Esophagus (tissue), 2 donors: ENCODE data around the gene ZDHHC3. TPM values are rescaled to one million over a fixed set of nuclear protein-coding genes. Genes with fewer than 3 reads are reported as not detected.

Experiments
- H3K27ac ChIP-seq, 2 donors: one replicate each; pipeline ENCODE4 v1.5.1; 2013; ENCODE audit warnings: low read depth in 2 of 2, mild to moderate bottlenecking in 2 of 2, inconsistent platforms in 1 of 2, low read length in 1 of 2, moderate library complexity in 1 of 2
- H3K27me3 ChIP-seq, 2 donors: one replicate each; pipeline ENCODE4 v1.6.1; 2013; ENCODE audit warnings: low read length in 2 of 2, control low read depth in 1 of 2, mild to moderate bottlenecking in 1 of 2; ENCODE audit not compliant: insufficient read depth in 2 of 2, control insufficient read depth in 1 of 2
- H3K36me3 ChIP-seq, 2 donors: one replicate each; pipeline ENCODE4 v1.6.1; 2013; ENCODE audit warnings: low read length in 1 of 2; ENCODE audit not compliant: control insufficient read depth in 2 of 2, insufficient read depth in 2 of 2
- H3K4me1 ChIP-seq, 2 donors: one replicate each; pipeline ENCODE4 v1.6.1; 2013; ENCODE audit warnings: low read length in 1 of 2; ENCODE audit not compliant: control insufficient read depth in 2 of 2, insufficient read depth in 2 of 2
- H3K4me3 ChIP-seq, 2 donors: one replicate each; pipeline ENCODE4 v1.5.1; 2013; ENCODE audit warnings: low read length in 2 of 2, mild to moderate bottlenecking in 2 of 2, low read depth in 1 of 2, moderate library complexity in 1 of 2
- H3K9me3 ChIP-seq, 2 donors: one replicate each; pipeline ENCODE4 v1.6.1; 2013; ENCODE audit warnings: mild to moderate bottlenecking in 2 of 2, low read depth in 1 of 2, low read length in 1 of 2, moderate library complexity in 1 of 2; ENCODE audit not compliant: control insufficient read depth in 2 of 2, insufficient read depth in 1 of 2
- WGBS, 2 donors: extraction: QIAGEN DNeasy Blood & Tissue Kit; methylation state at CpG; one replicate each; pipeline ENCODE4 v1.1.7; 2013; 5-methylcytosine and 5-hydroxymethylcytosine counted together
- polyA plus RNA-seq, 2 donors: library from polyadenylated mRNA; stranded (reverse); fragments of 200-250 nt; gene quantifications; one replicate each; pipeline ENCODE4 v1.2.3, GENCODE V29; 2013
- donor health status: healthy with polysubstance abuse.
- donor health status: Bipolar disorder and iron deficiency.

ZDHHC3 gene
- polyA plus RNA-seq, 2 donors: 26.0 to 50.1 TPM

GRCh38 chr3:44924457-44925084 lies 51.4 kb downstream of the ZDHHC3 start:
- no peaks in the 10 kb centered on the region for H3K4me1 ChIP-seq
- no peak overlapping the region for H3K27ac ChIP-seq
- H3K36me3 ChIP-seq: peaks cover 4 to 32% of the 10 kb centered on the region in 2 donors
- H3K27me3 ChIP-seq: no peaks in the 10 kb centered on the region
- H3K9me3 ChIP-seq: no peaks in the 10 kb centered on the region
- 78 to 79% methylated on average over 5 of the region's 5 CpGs for WGBS, 2 donors
- H3K4me3 ChIP-seq: no peak overlapping the region

DNA sequence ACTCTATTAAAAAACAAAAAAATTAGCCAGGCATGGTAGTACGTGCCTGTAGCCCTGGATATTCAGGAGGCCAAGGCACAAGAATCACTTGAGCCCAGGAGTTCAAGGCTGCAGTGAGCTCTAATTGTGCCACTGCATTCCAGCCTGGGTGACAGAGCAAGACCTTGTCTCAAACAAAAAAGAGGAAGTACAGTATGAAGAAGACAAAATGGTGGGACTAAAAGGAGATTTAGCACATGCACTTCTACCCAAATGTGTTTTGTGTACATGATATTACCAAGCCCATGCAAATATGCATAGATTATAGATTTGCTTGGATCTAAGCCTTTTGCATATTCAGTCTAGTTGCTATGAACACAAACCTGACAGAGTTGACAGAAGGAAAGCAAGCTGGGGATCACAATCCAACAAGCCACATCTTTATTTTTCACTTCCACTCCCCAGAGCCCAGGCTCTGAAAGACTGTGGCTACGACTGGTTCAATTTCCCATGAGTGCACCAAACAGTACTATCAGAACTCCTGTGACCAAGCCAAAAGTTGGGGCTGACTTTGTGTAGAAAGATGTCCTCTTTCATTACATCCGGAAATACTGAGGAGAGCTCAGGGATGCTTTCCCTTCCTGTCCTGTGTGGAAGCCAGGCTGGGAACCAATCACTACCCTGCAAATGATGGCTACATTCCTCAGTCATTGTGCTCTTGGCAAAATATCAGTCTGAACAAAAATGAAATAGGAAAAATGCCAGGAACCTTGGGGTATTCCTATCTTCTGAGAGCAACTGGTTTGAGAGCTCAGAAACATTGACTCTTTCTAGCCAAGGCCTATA lies 52.1 kb downstream of the ZDHHC3 start:
- Histone ChIP-seq H3K36me3 (peaks cover 4 to 25% of the 10 kb centered on the region in 2 donors), H3K4me1 (no peaks in the 10 kb centered on the region), H3K9me3 (no peaks in the 10 kb centered on the region), H3K27ac (no peak overlapping the region), H3K4me3 (no peak overlapping the region), H3K27me3 (no peaks in the 10 kb centered on the region)
- WGBS, 2 donors: 78 to 80% methylated on average over 3 of the region's 3 CpGs

DNA sequence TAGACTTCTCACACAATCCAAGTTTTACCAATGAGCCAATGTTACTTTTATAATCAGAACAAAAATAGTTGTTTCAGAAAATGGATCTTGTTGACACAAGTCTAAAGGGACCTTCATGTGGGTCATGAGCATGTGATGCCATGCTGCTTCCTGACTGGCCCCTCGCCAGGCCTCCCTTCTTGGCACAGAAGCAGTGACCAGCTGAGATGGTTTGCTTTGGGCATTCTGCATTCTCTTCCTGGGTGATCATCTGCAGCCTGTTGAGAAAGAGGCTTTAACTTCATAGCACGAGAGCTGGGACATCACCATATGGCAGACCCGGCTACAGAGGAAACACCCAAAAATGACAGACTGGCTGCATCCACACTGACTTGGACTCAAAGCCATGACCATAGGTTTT lies 55.9 kb downstream of the ZDHHC3 start:
- Histone ChIP-seq H3K27me3 (no peaks in the 10 kb centered on the region), H3K4me1 (no peaks in the 10 kb centered on the region), H3K4me3 (no peak overlapping the region), H3K9me3 (no peaks in the 10 kb centered on the region), H3K36me3 (peaks cover 0 to 20% of the 10 kb centered on the region in 2 donors), H3K27ac (no peak overlapping the region)
- WGBS, 2 donors: 87 to 93% methylated on average over 3 of the region's 3 CpGs

DNA sequence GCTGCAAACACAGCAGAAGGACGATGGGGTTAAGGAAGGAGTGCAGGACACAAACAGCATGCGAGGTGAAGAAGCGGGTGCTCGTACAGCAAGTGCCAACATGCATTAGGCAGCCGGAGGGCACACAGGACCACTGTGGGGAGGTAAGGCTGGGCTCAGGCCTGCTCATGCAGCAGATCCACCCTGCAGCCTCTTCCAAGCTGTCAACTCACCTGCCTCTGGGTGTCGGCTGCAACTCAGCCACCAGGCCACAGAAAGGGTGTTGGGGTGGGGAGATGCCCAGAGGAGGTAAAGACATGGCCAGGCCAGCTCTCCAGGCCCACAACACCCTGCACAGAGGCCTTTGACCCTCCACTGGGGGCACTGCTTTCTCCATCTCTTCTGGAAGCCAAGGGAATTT lies 57.4 kb downstream of the ZDHHC3 start:
- H3K36me3 ChIP-seq: peaks cover 0 to 20% of the 10 kb centered on the region in 2 donors
- H3K4me3 ChIP-seq: no peak overlapping the region
- H3K27me3 ChIP-seq: no peaks in the 10 kb centered on the region
- 71 to 80% methylated on average over 6 of the region's 6 CpGs for WGBS, 2 donors
- H3K4me1 ChIP-seq: no peaks in the 10 kb centered on the region
- no peak overlapping the region for H3K27ac ChIP-seq
- H3K9me3 ChIP-seq: no peaks in the 10 kb centered on the region

DNA sequence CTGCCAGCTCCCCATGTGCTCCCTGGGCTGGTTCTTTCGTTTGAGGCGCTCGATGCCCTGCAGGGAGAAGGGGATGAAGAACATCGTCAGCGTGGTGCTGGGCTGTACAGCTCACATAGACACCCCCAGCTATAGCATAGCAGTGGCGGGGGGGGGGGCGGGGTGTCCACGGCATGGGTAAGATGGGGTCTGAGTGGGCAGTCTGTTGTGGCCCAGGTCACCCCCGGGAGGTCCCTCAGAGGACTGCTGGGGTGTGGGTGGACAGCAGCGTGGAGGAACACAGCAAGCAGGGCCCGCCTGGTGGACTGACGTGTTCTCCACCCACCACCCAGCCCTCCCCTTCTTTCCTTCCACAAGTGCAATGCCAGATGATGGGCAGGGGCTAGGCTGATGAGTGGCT lies 57.9 kb downstream of the ZDHHC3 start:
- 91 to 97% methylated on average over 12 of the region's 12 CpGs for WGBS, 2 donors
- Histone ChIP-seq H3K36me3 (peaks cover 0 to 20% of the 10 kb centered on the region in 2 donors), H3K4me1 (no peaks in the 10 kb centered on the region)

DNA sequence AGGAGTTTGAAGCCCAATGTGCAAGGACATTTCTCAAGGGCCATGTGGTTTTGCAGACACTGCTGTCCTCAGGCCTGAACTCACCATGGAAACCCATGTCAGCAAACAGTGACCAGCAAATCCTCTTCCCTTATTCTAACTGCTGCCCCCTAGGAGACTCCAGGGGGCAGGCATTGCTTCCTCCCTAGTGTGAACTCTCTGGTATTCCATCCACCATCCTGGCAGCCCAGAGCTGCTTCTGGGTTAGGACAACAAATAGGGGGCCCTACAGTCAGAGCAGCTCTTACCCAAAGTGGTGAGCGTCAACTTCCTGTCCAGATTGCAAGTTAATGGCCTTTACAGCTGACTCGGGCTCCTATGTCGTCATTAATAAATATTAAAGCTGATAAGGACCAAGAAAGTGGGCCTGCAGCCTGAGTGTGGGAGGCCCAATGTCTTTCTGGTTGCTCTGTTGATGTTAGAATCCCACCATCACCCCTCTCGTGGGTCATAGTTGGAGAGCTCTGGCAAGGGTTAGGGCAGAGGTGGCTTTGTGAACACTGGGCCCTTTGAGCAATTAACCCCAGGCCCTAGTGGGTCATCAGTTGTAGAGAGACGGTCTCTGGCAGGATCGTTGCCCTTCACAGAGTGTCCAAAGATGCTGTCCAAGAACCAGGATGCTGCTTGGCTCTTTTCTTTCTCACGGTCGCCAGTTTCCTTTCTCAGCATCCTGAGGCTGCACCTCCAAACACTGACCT lies 60.1 kb downstream of the ZDHHC3 start:
- Histone ChIP-seq H3K4me3 (no peak overlapping the region), H3K4me1 (no peaks in the 10 kb centered on the region), H3K9me3 (no peaks in the 10 kb centered on the region), H3K27ac (no peak overlapping the region), H3K27me3 (no peaks in the 10 kb centered on the region), H3K36me3 (peaks cover 0 to 12% of the 10 kb centered on the region in 2 donors)
- 72% methylated on average over 8 of the region's 8 CpGs for WGBS, 2 donors

More for the DNA sequence above, 57.9 kb downstream of the ZDHHC3 start:
- Histone ChIP-seq H3K4me3 (no peak overlapping the region), H3K27ac (no peak overlapping the region), H3K27me3 (no peaks in the 10 kb centered on the region), H3K9me3 (no peaks in the 10 kb centered on the region)

- 62 to 64% methylated on average over 4 of the region's 4 CpGs for WGBS, 2 donors
- Histone ChIP-seq H3K9me3 (no peaks in the 10 kb centered on the region), H3K4me3 (no peak overlapping the region), H3K4me1 (no peaks in the 10 kb centered on the region), H3K27me3 (peaks cover 0 to under 1% of the 10 kb centered on the region in 2 donors), H3K36me3 (peaks cover 0 to 12% of the 10 kb centered on the region in 2 donors), H3K27ac (no peak overlapping the region)
Measured at GRCh38 chr3:44914936-44915335, 61.0 kb downstream of the ZDHHC3 start.

GRCh38 chr3:44913868-44914468 lies 62.0 kb downstream of the ZDHHC3 start:
- Histone ChIP-seq H3K4me1 (no peaks in the 10 kb centered on the region), H3K27ac (no peak overlapping the region), H3K36me3 (peaks cover 0 to 12% of the 10 kb centered on the region in 2 donors), H3K4me3 (no peak overlapping the region), H3K9me3 (no peaks in the 10 kb centered on the region), H3K27me3 (peaks cover 0 to 3% of the 10 kb centered on the region in 2 donors)
- WGBS, 2 donors: 26 to 30% methylated on average over 4 of the region's 4 CpGs

DNA sequence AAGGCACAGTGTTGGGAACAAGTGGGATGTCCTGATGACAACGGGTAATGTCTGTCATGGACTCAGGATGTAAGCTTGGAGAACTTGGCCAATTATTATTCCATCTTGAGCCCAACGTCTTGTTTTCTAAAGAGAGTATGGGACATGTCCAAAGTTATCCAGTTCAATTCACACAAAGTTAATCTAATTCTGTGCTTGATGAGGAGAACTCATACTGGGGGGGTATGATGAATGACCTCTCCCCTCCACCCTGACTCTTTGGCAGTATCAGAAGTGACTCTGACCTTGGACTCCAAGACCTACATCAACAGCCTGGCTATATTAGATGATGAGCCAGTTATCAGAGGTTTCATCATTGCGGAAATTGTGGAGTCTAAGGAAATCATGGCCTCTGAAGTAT lies 65.3 kb downstream of the ZDHHC3 start:
- H3K36me3 ChIP-seq: no peaks in the 10 kb centered on the region
- peaks cover 0 to 3% of the 10 kb centered on the region in 2 donors for H3K9me3 ChIP-seq
- H3K4me3 ChIP-seq: no peak overlapping the region
- peaks cover 0 to 3% of the 10 kb centered on the region in 2 donors for H3K27me3 ChIP-seq
- H3K27ac ChIP-seq: no peak overlapping the region
- 89 to 94% methylated on average over 3 of the region's 3 CpGs for WGBS, 2 donors
- no peaks in the 10 kb centered on the region for H3K4me1 ChIP-seq
